Measurements from ENCODE around the gene PROX1.

DNA sequence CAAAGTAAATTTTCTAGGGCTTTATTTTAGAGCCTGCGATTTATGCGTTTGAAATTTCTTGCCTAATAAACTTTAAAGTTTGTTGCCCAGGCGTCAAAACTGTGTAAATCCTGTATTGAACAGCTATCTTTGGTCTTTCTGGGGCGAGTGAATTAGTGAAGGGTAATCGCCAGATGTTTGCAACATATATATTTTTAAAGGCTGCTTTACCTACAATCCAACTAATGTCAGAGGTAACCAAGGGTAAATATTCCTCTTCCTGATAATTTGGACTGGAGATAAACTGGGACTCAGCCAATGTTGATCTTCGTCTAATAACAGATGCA, 885 bp upstream of the PROX1 start:
- TF ChIP-seq, protein P1, sequence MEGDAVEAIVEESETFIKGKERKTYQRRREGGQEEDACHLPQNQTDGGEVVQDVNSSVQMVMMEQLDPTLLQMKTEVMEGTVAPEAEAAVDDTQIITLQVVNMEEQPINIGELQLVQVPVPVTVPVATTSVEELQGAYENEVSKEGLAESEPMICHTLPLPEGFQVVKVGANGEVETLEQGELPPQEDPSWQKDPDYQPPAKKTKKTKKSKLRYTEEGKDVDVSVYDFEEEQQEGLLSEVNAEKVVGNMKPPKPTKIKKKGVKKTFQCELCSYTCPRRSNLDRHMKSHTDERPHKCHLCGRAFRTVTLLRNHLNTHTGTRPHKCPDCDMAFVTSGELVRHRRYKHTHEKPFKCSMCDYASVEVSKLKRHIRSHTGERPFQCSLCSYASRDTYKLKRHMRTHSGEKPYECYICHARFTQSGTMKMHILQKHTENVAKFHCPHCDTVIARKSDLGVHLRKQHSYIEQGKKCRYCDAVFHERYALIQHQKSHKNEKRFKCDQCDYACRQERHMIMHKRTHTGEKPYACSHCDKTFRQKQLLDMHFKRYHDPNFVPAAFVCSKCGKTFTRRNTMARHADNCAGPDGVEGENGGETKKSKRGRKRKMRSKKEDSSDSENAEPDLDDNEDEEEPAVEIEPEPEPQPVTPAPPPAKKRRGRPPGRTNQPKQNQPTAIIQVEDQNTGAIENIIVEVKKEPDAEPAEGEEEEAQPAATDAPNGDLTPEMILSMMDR (IDR thresholded peaks at IDR 0.05) = no peak
- no peak for TF ChIP-seq EZH2phosphoT487 (IDR thresholded peaks at IDR 0.05)

All from neural progenitor cell (in vitro differentiated cells).